Stimulated activated CD4-positive, alpha-beta T cell treated with anti-CD3 and anti-CD28 coated beads, Interleukin-2, amount 100 ng/mL, for 4 hours (primary cell): Measurements from ENCODE around the gene ORC2.
"Not testable (repeated sequence)": the region's sequence is repeated elsewhere in the genome, so short reads cannot be mapped to it uniquely, and the experiment has no call there.

Source experiments
- DNase-seq: peaks from one replicate; pipeline ENCODE4 v3.0.0-alpha.2; 2020; ENCODE audit warnings: low read depth

Gene ORC2

GRCh38 chr2:200963124-200963917 is at the start of gene ORC2:
ORC2 (minus strand) TSS chr2:200963660; CDS start chr2:200958123, 5,537 bp downstream.
- peak; percentile 88 for DNase-seq

DNA sequence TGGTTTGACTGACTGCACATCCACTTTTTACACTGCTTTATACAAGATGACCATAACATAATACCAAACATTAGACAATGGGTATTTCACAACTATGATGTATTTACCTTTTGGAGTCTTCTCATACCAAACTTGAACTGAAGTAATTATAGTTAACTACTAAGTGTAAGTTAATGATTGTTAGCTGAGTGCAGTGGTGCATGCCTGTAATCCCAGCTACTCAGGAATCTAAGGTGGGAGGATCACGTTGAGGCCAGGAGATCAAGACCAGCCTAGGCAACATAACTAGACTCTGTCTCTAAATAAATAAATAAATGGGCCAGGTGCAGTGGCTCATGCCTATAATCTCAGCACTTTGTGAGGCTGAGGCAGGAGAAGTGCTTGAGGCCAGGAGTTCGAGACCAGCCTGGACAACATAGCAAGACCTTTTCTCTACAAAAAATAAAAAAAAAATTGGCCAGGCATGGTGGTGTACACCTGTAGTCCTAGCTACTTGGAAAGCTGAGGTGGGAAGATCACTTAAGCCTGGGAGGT is 44.9 kb upstream of the ORC2 start:
- DNase-seq: no peak

DNA sequence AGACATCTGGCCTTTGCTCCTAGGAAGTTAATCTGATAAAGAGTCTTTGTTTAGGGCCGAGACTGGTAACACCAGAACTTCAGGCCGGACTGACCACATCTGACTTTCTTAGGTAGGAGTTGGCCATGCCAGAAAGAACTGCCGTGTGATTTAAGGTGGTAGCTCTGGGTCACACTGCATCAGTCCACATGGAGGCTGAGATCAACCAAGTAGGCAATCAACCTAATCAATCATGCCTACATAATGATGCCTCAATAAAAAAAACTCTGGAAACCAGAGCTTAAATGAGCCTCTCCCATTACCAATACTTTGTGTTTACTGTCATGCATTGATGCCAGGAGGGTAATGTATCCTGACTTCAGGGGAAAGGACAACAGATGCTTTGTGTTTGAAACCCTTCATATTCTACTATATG is 44.1 kb upstream of the ORC2 start:
- no peak for DNase-seq

DNA sequence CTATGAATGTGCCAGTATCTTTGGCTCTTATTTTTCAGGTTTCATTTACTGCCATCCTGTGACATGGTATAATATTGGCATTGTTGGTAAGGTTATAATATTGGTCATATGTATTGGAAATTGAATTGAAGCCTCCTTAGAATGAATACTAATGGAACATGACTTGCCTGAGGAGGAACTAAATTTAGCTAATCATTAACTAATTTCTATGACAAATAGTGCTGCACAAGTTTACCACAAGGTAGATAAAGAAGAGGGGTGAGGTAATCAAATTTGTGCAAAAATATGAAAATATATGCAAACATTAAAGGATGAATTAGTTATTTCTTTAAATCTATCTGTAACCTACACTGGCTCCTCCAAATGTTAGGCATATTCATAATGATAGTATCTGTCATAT is 43.2 kb upstream of the ORC2 start:
- DNase-seq: no peak

- DNase-seq: no peak
Measured at GRCh38 chr2:201004370-201004769, 40.9 kb upstream of the ORC2 start.

DNA sequence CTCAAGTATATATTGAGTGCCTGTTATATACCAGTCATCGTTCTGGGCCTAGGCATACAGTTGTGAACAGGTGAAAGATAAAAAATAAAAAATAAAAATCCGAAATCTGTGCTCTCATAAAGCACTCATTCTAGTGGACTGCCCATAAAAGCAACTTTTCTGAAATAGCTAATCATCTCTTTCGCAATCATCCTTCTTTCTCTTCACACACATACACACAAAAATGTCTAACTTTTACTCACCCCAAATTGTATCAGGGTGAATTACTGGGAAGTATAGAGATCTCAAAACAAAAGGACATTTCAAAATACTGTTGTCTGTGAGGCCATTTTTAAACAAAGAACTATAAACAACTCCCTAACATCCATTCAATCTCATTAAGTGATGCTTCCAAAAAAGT is 29.6 kb upstream of the ORC2 start:
- DNase-seq: no peak

DNA sequence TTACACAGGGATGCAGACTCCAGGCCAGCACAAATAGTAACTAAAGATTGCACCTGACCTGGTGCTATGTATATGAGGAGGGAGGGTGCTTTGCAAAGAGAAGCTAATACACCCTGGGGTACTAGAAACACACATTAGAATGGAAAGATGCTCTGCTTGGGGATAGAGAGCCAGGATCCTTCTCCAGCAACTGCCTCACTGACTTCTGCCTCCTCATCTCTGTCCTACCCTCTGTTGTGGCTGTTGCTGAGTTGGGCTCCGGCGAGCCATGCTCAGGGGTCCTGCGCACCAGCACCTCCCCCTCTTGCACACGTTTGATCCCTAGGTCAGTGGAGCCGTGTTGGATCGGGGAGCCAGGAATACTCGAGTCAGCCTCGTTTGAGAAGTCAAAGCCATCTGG is 23.7 kb upstream of the ORC2 start:
- no peak for DNase-seq

DNA sequence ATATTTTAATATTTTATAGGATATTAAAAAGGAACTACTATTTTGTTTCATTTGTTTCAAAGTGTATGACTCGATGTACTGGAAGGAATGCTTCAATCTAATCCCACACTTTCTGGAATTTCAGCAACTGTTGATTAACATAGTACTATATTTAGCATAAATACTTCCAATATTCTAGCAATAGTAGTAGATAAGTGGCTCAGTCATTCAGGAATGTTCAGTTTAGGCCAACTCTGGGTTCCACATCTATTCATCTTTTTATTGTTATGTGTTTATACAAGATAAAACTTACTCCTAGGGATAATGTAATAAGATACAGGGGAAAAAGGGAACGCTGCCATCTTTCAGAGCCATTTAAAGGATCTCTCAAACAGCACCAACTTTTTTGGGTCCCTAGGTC is 22.3 kb upstream of the ORC2 start:
- DNase-seq: no peak

GRCh38 chr2:200976710-200977109 is 13.2 kb upstream of the ORC2 start:
- DNase-seq: no peak

DNA sequence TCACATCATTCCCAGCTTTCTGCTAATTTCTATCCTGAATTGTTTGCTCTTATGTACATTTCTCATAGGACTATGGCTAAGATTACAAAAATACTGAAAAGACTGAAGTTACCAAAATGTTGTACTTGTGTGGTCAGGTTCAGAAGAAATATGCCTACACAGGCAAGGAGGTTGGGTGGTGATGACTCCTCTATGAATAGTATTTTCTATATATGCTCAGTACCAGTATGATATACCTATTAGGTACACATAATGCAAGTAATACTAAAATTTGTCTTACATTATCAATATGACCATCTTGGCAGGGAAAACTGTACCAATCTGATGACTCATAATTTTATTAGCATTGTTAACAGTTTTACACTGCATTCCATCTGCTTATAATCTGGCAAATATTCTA is 12.2 kb upstream of the ORC2 start:
- no peak for DNase-seq

- not testable (repeated sequence) for DNase-seq
Measured at GRCh38 chr2:200970057-200970456, 6.6 kb upstream of the ORC2 start.

- DNase-seq: no peak
Measured at GRCh38 chr2:200968735-200969134, 5.3 kb upstream of the ORC2 start.

- DNase-seq: no peak
Measured at GRCh38 chr2:200968162-200968561, 4.7 kb upstream of the ORC2 start.

DNA sequence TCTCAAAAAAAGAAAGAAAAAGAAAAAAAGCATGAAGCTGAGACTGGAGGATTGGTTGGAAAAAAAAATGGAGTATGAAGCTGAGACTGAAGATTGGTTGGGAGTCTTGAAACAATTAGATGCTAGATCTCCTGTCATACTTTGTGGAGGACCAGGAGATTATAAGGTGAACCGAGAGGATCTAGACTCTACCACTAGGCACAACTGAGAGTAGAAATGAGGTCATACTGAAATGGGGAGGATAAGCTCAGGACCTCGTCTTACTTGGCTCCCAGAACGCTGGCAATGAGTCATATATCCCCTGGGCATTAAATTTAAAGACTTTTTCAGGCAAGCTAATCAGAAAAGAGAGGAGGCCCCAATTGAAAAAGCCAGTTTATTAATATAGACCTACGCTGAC is 3.3 kb upstream of the ORC2 start:
- no peak for DNase-seq

DNA sequence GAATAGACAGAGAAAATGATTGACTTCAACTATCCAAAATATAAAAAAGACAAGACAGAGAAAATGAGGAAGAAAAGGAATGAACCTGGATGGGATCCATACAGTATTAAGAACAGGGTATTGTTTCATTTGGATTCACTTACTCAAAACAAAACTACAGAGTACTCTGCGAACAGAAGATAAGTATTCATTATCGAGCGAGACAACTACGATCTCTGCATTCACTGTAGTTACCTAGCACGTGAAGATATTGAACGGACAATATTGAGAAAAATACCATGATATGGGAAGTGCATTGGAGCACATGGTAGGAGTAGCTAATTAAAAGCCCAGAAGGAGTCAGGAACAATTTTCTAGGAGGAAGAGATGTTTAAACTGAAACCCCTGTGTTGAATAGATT is 1.0 kb upstream of the ORC2 start:
- no peak for DNase-seq

- not testable (repeated sequence) for DNase-seq
Measured at GRCh38 chr2:200963918-200964252, 425 bp upstream of the ORC2 start.

DNA sequence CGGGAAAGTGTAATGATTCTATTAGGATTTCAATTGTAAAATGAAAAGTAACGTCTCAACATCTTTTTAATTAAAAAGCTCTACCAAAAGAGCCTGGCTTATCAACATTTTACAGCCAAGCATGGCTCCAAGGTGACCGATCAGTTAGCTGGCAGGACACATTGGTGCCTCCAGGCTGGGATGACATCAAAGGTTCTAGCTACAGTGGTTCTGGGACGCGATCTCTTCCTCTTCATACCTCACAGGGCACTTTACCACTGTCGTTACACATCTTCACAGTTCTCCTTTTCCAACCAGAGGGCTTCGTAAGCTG is 693 bp downstream of the ORC2 start:
- DNase-seq: no peak

DNA sequence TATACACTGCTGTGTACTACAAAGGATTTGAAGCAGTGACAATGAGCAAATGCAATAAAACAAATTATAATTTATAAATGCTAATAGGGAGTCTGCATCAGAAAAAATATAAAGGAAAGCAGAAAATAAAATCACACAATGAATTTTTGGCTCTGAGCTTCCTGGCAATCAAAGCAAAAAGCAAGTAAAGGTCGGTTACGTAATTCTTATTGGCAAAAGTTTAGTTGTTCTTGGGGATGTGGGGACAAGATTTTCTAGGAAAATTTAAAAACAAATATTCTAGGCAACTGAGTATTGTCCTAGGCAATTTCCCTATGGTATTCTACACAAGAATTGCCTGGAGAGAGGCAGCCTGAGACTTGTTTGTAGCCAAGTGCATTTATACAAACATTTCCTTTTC is 1.8 kb downstream of the ORC2 start:
- no peak for DNase-seq

DNA sequence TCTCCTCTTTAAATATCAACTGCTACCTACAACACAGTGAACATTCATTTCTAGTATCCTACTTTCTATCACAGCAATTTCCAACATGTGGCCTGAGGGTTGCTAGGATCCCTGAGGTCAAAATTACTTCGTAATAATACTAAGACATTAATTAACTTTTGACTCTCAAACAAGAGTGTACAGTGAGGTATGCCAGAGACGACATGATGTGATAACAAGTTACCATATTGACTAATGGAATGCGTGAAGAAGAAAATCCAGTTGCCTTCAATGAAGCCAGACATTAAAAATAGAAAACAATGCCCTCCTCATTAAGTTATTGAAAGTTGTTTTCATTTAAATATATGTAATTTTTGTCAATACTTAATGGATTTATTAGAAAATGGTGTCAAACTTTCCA is 13.1 kb downstream of the ORC2 start:
- no peak for DNase-seq

GRCh38 chr2:200945395-200945729 is 18.1 kb downstream of the ORC2 start:
- no peak for DNase-seq

DNA sequence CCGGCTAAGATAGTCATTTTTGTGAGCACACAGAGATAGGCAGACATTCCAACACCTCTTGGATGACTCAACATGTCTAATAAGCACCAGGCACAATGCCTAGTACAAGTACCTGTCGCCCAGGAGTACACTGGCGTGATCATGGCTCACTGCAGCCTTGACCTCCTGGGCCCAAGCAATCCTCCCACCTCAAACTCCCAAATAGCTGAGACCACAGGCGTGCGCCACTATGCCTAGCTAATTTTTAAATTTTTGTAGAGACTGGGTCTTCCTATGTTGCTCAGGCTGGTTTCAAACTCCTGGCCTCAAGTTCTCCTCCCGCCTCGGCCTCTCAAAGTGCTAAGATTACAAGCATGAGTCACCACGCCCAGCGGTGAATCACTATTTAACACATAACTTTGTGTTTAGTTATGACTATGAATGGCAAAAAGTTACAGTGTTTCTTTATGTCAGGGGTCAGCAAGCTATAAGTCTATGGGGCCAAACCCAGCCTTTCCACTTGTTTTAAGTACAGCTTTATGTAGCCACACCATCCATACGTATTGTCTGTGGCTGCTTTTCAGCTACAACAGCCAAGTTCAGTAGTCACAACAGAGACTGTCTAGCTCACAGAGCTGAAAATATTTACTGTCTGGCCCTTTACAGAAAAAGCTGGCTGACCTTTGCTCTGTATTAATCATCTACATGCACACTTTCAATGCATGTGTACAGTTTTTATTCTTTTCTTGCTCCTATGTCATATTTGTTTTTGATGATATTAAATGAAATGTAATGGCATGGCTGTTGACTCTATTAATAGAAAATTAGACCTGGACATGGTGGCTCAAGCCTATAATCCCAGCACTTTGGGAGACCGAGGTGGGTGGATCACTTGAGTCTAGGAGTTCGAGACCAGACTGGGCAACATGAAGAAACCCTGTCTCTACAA is 18.7 kb downstream of the ORC2 start:
- peak; percentile 29 for DNase-seq

GRCh38 chr2:200943527-200944105 is 19.8 kb downstream of the ORC2 start:
- DNase-seq: no peak

DNA sequence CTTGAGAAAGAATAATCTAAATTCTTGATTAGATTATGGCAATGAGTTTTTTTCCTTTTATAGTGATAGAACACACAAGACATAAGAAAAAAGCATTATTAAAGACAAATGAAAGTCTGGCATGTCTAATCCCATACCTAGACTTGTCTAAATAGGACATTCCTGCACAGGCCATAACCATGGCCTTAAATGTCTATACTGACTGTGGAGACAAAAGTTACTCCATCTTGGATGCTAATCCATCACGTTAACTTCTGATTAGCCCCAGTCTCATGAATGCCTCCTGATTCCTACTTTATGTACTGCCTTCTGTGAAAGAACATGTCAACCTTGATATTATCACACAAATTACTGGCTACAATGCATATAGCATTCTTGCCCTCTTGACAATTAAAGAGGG is 23.6 kb downstream of the ORC2 start:
- no peak for DNase-seq
